AG10803 (cell line): ENCODE data around the gene SLC35G1.
A peak's percentile ranks its signal among the peaks of the same experiment; 100 is the strongest.

Experiments
- DNase-seq: peaks from one replicate; pipeline ENCODE4 v3.0.0; 2010; ENCODE audit warnings: low read depth
- H3K4me3 ChIP-seq: 2 replicates; pipeline ENCODE4 v1.5.1; 2011; ENCODE audit warnings: mild to moderate bottlenecking, low read length, control low read depth
- TF ChIP-seq, protein P1 (sequence below): conservative IDR thresholded peaks from 2 replicates; pipeline ENCODE4 v1.5.1; 2011; ENCODE audit warnings: mild to moderate bottlenecking, low read length, control low read depth, inconsistent platforms

SLC35G1 gene, protein sequence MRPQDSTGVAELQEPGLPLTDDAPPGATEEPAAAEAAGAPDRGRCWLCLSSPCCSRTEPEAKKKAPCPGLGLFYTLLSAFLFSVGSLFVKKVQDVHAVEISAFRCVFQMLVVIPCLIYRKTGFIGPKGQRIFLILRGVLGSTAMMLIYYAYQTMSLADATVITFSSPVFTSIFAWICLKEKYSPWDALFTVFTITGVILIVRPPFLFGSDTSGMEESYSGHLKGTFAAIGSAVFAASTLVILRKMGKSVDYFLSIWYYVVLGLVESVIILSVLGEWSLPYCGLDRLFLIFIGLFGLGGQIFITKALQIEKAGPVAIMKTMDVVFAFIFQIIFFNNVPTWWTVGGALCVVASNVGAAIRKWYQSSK

DNA sequence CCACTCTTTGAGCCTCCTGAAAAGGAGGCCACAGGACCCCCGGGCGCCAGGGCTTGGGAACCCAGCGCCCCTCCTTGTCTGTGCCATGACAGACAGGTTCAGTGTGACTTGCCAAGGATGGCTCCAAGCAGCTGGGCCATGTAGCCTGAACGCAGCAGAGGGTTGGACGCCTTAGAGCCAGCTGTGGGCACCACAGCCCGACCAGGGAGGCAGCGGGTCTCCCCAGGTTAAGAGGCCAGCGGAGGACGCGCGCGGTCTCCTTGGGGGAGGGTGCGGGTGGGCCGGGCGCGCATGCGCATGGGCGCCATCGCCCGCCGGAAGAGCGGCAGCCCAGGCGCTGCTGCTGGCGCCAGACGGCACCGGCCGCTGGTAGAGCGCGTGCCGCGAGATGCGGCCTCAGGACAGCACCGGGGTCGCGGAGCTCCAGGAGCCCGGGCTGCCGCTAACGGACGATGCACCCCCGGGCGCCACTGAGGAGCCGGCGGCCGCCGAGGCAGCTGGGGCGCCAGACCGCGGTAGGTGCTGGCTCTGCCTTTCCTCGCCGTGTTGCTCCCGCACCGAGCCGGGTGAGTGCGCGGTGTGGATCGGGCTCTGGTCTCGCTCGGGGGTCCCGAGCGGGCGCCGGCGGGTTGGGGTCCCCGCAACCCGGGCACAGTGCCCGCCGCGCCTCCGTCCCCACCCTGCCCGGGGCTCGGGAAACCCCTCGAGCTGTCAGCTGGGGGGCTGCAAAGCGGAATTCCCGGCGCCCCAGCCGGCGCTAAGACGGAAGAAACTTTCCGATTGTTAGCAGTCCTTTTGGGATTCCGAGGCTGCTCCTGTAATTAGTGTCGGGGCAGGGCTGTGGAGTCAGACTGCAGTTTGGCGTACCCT is at the start of gene SLC35G1:
Gene SLC35G1, plus strand, starts transcription at position 333 of the 870 bp plus-strand sequence. Its CDS starts 56 bp downstream, at position 389.
- H3K4me3 ChIP-seq: peak within 1 kb of the TSS; percentile 89
- TF ChIP-seq, protein P1, sequence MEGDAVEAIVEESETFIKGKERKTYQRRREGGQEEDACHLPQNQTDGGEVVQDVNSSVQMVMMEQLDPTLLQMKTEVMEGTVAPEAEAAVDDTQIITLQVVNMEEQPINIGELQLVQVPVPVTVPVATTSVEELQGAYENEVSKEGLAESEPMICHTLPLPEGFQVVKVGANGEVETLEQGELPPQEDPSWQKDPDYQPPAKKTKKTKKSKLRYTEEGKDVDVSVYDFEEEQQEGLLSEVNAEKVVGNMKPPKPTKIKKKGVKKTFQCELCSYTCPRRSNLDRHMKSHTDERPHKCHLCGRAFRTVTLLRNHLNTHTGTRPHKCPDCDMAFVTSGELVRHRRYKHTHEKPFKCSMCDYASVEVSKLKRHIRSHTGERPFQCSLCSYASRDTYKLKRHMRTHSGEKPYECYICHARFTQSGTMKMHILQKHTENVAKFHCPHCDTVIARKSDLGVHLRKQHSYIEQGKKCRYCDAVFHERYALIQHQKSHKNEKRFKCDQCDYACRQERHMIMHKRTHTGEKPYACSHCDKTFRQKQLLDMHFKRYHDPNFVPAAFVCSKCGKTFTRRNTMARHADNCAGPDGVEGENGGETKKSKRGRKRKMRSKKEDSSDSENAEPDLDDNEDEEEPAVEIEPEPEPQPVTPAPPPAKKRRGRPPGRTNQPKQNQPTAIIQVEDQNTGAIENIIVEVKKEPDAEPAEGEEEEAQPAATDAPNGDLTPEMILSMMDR: no peak
- DNase-seq: peak; percentile 65

DNA sequence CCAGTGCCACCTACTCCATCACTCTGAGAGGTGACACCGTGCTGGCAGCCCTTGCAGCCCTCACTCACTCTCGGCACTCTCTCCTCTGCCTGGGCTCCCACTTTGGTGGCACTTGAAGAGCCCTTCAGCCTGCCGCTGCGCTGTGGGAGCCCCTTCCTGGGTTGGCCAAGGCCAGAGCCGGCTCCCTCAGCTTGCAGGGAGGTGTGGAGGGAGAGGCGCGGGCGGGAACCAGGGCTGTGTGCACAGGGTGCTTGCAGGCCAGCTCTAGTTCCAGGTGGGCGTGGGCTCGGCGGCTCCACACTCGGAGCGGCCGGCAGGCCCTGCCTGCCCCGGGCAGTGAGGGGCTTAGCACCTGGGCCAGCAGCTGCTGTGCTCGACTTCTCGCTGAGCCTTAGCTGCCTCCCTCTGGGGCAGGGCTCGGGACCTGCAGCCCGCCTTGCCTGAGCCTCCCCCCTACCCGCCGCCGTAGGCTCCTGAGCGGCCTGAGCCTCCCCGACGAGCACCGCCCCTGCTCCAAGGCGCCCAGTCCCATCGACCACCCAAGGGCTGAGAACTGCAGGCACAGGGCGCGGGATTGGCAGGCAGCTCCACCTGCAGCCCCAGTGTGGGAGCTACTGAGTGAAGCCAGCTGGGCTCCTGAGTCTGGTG is 48.7 kb upstream of the SLC35G1 start:
- no peak overlapping the region for H3K4me3 ChIP-seq
- no peak for DNase-seq
- TF ChIP-seq, protein P1: no peak

DNA sequence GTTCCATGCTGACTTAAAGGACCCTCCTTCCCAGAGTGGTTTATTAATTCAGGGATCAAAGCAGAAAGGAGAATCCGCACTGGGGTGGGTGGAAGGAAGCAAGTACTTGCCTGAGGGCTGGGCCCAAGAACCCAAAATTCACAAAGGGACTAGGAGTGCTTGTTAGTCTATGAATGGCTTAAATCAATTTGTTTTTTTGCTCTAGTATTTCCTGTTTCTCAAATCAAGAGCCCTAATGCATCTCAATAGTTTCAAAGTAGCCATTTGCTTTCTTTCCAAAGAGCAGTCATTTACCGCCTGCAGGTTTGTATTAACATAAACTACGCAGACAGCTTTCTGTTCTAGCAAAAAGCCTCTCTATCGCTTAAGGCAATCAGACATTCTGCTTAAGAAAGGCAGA is 44.2 kb upstream of the SLC35G1 start:
- TF ChIP-seq, protein P1: no peak
- no peak for DNase-seq
- H3K4me3 ChIP-seq: no peak overlapping the region

DNA sequence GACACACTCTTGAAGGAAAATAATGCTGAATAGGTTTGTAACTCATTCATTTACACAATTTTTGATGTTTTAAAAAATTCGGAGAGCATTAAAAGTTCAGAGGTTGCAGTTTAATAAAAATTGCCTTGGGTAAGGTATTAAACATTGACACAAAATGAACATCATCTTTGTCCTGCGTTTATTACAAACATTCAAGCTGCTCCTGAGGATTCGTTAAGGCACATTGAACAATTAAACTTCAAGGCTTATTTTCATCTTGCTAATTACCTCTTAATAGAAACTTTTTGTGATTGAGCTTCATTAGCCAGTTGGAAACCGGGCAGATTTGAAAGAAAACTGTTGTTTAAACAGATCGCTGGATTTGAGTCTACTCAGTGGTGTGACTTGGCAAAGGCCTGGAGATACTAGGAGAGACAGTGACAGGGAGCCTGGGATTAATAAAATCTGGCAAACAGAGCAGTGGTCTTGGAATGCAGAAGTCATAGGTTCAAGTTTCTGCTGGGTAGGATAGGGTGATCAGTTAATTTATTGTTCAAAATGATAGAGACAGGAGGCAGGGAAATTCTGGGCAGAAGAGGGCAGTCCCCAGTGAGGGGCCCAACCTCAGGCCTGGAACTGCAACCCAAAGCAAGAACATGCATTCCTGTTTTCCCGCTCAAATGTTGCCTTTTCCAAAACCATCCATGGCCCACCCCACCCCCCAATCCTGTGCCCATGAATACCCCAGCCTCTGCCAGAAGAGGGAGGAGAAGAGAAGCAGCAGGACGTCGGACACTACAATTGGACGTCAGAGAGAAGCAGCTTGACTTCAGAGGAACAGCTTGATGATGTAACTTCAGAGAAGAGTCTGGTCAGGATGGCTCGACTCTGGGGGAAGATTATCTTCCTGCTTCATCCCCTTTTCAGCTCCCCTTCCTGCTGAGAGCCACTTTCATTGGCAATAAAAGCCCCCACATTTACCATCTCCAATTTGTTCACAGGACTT is 43.5 kb upstream of the SLC35G1 start:
- no peak overlapping the region for H3K4me3 ChIP-seq
- TF ChIP-seq, protein P1: no peak
- no peak for DNase-seq

DNA sequence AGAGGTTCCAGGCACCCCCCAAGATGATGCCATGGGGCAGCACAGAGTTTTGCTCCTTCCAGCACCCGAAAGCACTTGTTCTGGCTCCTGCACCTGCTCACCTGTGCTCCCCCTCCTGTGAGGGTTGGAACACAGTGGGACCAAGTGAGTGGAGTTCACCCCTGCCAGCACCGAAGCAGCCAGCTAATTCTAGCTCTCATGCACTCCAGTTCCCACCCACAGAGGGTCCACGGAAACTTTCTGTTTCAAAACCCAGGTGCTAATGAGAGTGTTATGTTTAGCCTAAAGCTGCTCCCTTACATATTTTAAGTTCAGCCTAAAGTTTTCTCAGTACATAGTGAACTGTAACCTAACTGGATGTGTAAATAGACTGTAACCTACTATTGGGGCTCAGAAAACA is 42.6 kb upstream of the SLC35G1 start:
- no peak for DNase-seq
- TF ChIP-seq, protein P1: no peak

DNA sequence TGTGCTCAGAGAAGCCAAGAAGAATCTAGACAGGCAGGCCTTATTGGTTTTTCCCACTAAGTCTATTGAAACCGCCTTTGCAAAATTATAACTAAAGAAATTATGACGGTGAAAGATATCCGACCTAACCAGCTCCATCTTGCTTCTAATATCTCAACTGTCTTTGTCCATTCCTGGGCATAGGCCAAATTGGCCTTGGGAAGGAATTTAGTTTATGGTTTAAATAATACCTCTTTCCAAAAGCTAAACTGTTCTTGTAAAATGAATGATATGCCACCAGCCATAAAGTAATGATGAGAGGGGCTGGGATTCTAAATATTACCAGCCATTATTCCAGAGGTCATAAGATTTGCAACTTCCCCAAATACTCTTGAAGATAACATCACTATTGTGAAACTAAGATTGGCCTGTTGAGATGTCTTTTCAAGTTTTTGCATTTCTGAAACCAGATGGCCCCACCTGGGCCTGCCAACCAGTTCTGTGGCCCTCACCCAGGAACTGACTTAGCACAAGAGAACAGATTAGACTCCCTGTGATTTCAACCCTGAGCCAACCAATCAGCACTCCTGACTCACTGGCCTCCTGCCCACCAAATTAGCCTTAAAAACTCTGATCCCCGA is 41.2 kb upstream of the SLC35G1 start:
- no peak overlapping the region for H3K4me3 ChIP-seq
- TF ChIP-seq, protein P1: no peak
- DNase-seq: no peak

More for the DNA sequence above, 42.6 kb upstream of the SLC35G1 start:
- H3K4me3 ChIP-seq: no peak overlapping the region
